ENCODE results near the gene CALML3. TPM values are rescaled to one million over a fixed set of nuclear protein-coding genes. Genes with fewer than 3 reads are reported as not detected.

The CALML3 gene
- total and polyA plus RNA-seq, 2 of the 13 experiments (the other 11 are each of a cell fraction or from before 2014, with no cell fraction given): not detected

- no peak for TF ChIP-seq KAT7 (CRISPR knock-in tag; IDR thresholded peaks at IDR 0.05; ENCODE audit: borderline replicate concordance)
- no peak; the same call in 1 of the 2 replicates for TF ChIP-seq RERE (CRISPR knock-in tag; IDR thresholded peaks at IDR 0.05; ENCODE audit: low read depth)
- peak; percentile 10; the same call in 1 of the 2 replicates for TF ChIP-seq ZFP91 (CRISPR knock-in tag; IDR thresholded peaks at IDR 0.05; ENCODE audit: borderline replicate concordance)
- no peak for TF ChIP-seq ZNF629 (CRISPR knock-in tag; conservative IDR thresholded peaks at IDR 0.05)
- peak; percentile 49; the same call in 1 of the 2 replicates for TF ChIP-seq HOXA5 (CRISPR knock-in tag; IDR thresholded peaks at IDR 0.05)
- TF ChIP-seq, protein P1, sequence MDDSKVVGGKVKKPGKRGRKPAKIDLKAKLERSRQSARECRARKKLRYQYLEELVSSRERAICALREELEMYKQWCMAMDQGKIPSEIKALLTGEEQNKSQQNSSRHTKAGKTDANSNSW (CRISPR knock-in tag; IDR thresholded peaks at IDR 0.05; ENCODE audit: borderline replicate concordance): no peak
- peak; percentile 24 for TF ChIP-seq AGO2 (optimal IDR thresholded peaks at IDR 0.05; ENCODE audit: low read depth, low read length)
- peak; percentile 70; the same call in 1 of the 2 replicates for TF ChIP-seq RARA (CRISPR knock-in tag; IDR thresholded peaks at IDR 0.05)
- TF ChIP-seq, protein P2, sequence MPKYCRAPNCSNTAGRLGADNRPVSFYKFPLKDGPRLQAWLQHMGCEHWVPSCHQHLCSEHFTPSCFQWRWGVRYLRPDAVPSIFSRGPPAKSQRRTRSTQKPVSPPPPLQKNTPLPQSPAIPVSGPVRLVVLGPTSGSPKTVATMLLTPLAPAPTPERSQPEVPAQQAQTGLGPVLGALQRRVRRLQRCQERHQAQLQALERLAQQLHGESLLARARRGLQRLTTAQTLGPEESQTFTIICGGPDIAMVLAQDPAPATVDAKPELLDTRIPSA (CRISPR knock-in tag; IDR thresholded peaks at IDR 0.05; ENCODE audit: borderline replicate concordance): no peak
- TF ChIP-seq ZBTB7B (CRISPR knock-in tag; IDR thresholded peaks at IDR 0.05): peak; percentile 52; the same call in 1 of the 2 replicates
- TF ChIP-seq IKZF4 (CRISPR knock-in tag; IDR thresholded peaks at IDR 0.05; ENCODE audit: borderline replicate concordance, low read depth, not compliant biosample characterization): peak; percentile 6
- TF ChIP-seq THAP11 (CRISPR knock-in tag; IDR thresholded peaks at IDR 0.05): 0 out of 2 replicates have a peak, but pooled peaks have one; percentile 31
- TF ChIP-seq RBFOX2 (IDR thresholded peaks at IDR 0.05; ENCODE audit: low read depth, low read length): peak; percentile 66; the same call in 1 of the 2 replicates
- TF ChIP-seq, protein P3, sequence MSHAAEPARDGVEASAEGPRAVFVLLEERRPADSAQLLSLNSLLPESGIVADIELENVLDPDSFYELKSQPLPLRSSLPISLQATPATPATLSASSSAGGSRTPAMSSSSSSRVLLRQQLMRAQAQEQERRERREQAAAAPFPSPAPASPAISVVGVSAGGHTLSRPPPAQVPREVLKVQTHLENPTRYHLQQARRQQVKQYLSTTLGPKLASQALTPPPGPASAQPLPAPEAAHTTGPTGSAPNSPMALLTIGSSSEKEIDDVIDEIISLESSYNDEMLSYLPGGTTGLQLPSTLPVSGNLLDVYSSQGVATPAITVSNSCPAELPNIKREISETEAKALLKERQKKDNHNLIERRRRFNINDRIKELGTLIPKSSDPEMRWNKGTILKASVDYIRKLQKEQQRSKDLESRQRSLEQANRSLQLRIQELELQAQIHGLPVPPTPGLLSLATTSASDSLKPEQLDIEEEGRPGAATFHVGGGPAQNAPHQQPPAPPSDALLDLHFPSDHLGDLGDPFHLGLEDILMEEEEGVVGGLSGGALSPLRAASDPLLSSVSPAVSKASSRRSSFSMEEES (CRISPR knock-in tag; IDR thresholded peaks at IDR 0.05): peak; percentile 15; the same call in 1 of the 2 replicates
- TF ChIP-seq, protein P4, sequence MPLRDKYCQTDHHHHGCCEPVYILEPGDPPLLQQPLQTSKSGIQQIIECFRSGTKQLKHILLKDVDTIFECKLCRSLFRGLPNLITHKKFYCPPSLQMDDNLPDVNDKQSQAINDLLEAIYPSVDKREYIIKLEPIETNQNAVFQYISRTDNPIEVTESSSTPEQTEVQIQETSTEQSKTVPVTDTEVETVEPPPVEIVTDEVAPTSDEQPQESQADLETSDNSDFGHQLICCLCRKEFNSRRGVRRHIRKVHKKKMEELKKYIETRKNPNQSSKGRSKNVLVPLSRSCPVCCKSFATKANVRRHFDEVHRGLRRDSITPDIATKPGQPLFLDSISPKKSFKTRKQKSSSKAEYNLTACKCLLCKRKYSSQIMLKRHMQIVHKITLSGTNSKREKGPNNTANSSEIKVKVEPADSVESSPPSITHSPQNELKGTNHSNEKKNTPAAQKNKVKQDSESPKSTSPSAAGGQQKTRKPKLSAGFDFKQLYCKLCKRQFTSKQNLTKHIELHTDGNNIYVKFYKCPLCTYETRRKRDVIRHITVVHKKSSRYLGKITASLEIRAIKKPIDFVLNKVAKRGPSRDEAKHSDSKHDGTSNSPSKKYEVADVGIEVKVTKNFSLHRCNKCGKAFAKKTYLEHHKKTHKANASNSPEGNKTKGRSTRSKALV (CRISPR knock-in tag; IDR thresholded peaks at IDR 0.05): 0 out of 2 replicates have a peak, but pooled peaks have one; percentile 62
Measured at GRCh38 chr10:5547931-5548660, 23.3 kb downstream of the CALML3 start (continued).

All from HepG2 (cell line).